B cell (primary cell): ENCODE results near the gene DACT2. TPM values are rescaled to one million over a fixed set of nuclear protein-coding genes. Genes with fewer than 3 reads are reported as not detected.

Experiments used
- ATAC-seq: fragments of 200-7000 bp; cut with Tn5 transposase; one replicate; pipeline ENCODE4 v1.10.0; 2021; ENCODE audit warnings: low read depth, mild to moderate bottlenecking, moderate number of reproducible peaks, moderate library complexity
- CTCF ChIA-PET: fragments of 350-600 bp; sonication (Branson Sonifier 250); formaldehyde crosslinking; loops from one replicate; lab custom pipeline; 2021; ENCODE audit warnings: antibody characterized with exemption, inconsistent platforms; lab: Charles Lee
- POLR2A ChIA-PET: fragments of 350-600 bp; sonication (Branson Sonifier 250); formaldehyde crosslinking; loops from one replicate; lab custom pipeline; 2021; ENCODE audit warnings: antibody characterized with exemption; lab: Charles Lee
- DNase-seq: peaks from one replicate; pipeline ENCODE4 v3.0.0; 2013
- H2AFZ ChIP-seq: 2 replicates; pipeline ENCODE4 v1.6.1; 2012; ENCODE audit warnings: mild to moderate bottlenecking, low read depth, low read length; ENCODE audit not compliant: insufficient read depth, poor library complexity, severe bottlenecking
- H3K27ac ChIP-seq, 2 donors: 1 replicate in 1 of 2; 2 replicates in 1 of 2; pipeline ENCODE4 v1.5.1; 2012 to 2013; ENCODE audit warnings: low read length in 2 of 2, mild to moderate bottlenecking in 2 of 2, moderate library complexity in 1 of 2
- H3K27me3 ChIP-seq, 4 experiments: fragments of 200-600 bp in 1 of 4; sonication (generic) in 1 of 4; replicated peaks in 1 of 4; 1 replicate in 2 of 4; 2 replicates in 2 of 4; pipeline versions ENCODE4 v1.6.1 to v1.7.0; 2013 to 2016; ENCODE audit warnings: low read length in 3 of 4, mild to moderate bottlenecking in 2 of 4, mixed read lengths in 1 of 4, moderate library complexity in 1 of 4; ENCODE audit not compliant: insufficient read depth in 4 of 4, control insufficient read depth in 3 of 4; ENCODE audit errors: control extremely low read depth in 1 of 4
- H3K36me3 ChIP-seq, 2 experiments: replicated peaks in 1 of 2; 1 replicate in 1 of 2; 2 replicates in 1 of 2; pipeline versions ENCODE4 v1.6.1 to v1.7.1; 2013; ENCODE audit warnings: low read length in 1 of 2; ENCODE audit not compliant: insufficient read depth in 2 of 2, control insufficient read depth in 1 of 2; ENCODE audit errors: control extremely low read depth in 1 of 2, extremely low read depth in 1 of 2
- H3K4me1 ChIP-seq, 2 donors: fragments of 200-600 bp in 1 of 2; sonication (generic) in 1 of 2; 1 replicate in 1 of 2; 2 replicates in 1 of 2; pipeline versions ENCODE4 v1.5.1 to v1.6.1; 2013 to 2017; ENCODE audit warnings: low read length in 2 of 2; ENCODE audit not compliant: control insufficient read depth in 2 of 2, insufficient read depth in 2 of 2
- H3K4me2 ChIP-seq: replicated peaks from 2 replicates; pipeline ENCODE3; 2012; ENCODE audit warnings: mild to moderate bottlenecking, low read depth, low read length; ENCODE audit not compliant: poor library complexity, severe bottlenecking
- H3K4me3 ChIP-seq, 5 experiments: fragments of 200-600 bp in 1 of 5; sonication (generic) in 1 of 5; 1 replicate in 3 of 5; 2 replicates in 2 of 5; pipeline versions ENCODE4 v1.5.1 to v1.7.0; 2011 to 2016; ENCODE audit warnings: low read length in 4 of 5, mild to moderate bottlenecking in 4 of 5, low read depth in 2 of 5, control low read depth in 1 of 5, moderate library complexity in 1 of 5; ENCODE audit not compliant: insufficient read depth in 1 of 5; ENCODE audit errors: control extremely low read depth in 1 of 5, extremely low read depth in 1 of 5
- H3K79me2 ChIP-seq: fragments of 200-600 bp; sonication (generic); one replicate; pipeline ENCODE4 v1.6.0; 2016; ENCODE audit warnings: low read length; ENCODE audit not compliant: control insufficient read depth, insufficient read depth
- H3K9ac ChIP-seq: fragments of 200-600 bp; sonication (generic); 2 replicates; pipeline ENCODE4 v1.6.1; 2017; ENCODE audit warnings: mild to moderate bottlenecking, low read length, moderate library complexity
- H3K9me3 ChIP-seq, 3 donors: one replicate each; pipeline versions ENCODE4 v1.6.1 to v1.7.1; 2013; ENCODE audit warnings: low read length in 2 of 3; ENCODE audit not compliant: control insufficient read depth in 2 of 3, insufficient read depth in 1 of 3; ENCODE audit errors: control extremely low read depth in 1 of 3
- H4K20me1 ChIP-seq: 2 replicates; pipeline ENCODE4 v1.6.0; 2012; ENCODE audit warnings: mild to moderate bottlenecking, low read length; ENCODE audit not compliant: insufficient read depth, control insufficient read depth, poor library complexity, severe bottlenecking
- H3K27ac Mint-ChIP-seq: one replicate; pipeline ENCODE4 v1.8.0; 2021; ENCODE audit warnings: mixed read lengths
- H3K27me3 Mint-ChIP-seq: one replicate; pipeline ENCODE4 v1.8.0; 2021; ENCODE audit warnings: mixed read lengths
- H3K4me1 Mint-ChIP-seq: one replicate; pipeline ENCODE4 v1.8.0; 2021; ENCODE audit warnings: mixed read lengths
- H3K4me3 Mint-ChIP-seq: one replicate; pipeline ENCODE4 v1.8.0; 2021; ENCODE audit warnings: mixed read lengths
- H3K9me3 Mint-ChIP-seq: one replicate; pipeline ENCODE4 v1.8.0; 2022; ENCODE audit warnings: mixed read lengths; ENCODE audit not compliant: insufficient read depth
- CTCF ChIP-seq: fragments of 200-600 bp; IDR thresholded peaks from one replicate; pipeline ENCODE4 v1.8.0; 2022; ENCODE audit warnings: antibody characterized with exemption, mild to moderate bottlenecking
- EZH2 ChIP-seq: IDR thresholded peaks from 2 replicates; pipeline ENCODE4 v1.6.1; 2012; ENCODE audit warnings: borderline replicate concordance, low read depth, mild to moderate bottlenecking, moderate library complexity, low read length; ENCODE audit not compliant: insufficient read depth, poor library complexity, severe bottlenecking
- WGBS: methylation state at CpG from one replicate; pipeline ENCODE4 v1.1.5; 2013; ENCODE audit warnings: missing lambda C conversion rate; ENCODE audit not compliant: insufficient coverage; 5-methylcytosine and 5-hydroxymethylcytosine counted together
- intact Hi-C: fragments of 100-400 bp; cut with micrococcal nuclease; formaldehyde crosslinking; loops from one replicate; pipeline ENCODE4 v1.10.0; 2022
- polyA plus RNA-seq: library from polyadenylated mRNA; depleted of rRNA; stranded (reverse); fragments of >200 nt; gene quantifications from 2 replicates; pipeline ENCODE4 v1.2.3, GENCODE V29; 2012
- total RNA-seq, 2 donors: library from RNA; stranded (reverse); fragments of 120-200 nt in 1 of 2; gene quantifications; 1 replicate in 1 of 2; 2 replicates in 1 of 2; pipeline versions ENCODE4 v1.2.3 to v1.2.4, GENCODE V29; 2013 to 2022

Gene DACT2
- total and polyA plus RNA-seq, 2 donors (not counting 1 experiment from before 2014, with no cell fraction given): not detected

- H3K4me2 ChIP-seq: no peak overlapping the region
- H3K79me2 ChIP-seq: no peaks in the 10 kb centered on the region
- Mint-ChIP-seq H3K4me1 (no peaks in the 10 kb centered on the region), H3K4me3 (no peak overlapping the region), H3K27me3 (peaks cover 22% of the 10 kb centered on the region), H3K27ac (no peak overlapping the region), H3K9me3 (no peaks in the 10 kb centered on the region)
- H3K27me3 ChIP-seq: peaks cover 0 to 5% (median 0%) of the 10 kb centered on the region in 4 experiments
- no peaks in the 10 kb centered on the region for H4K20me1 ChIP-seq
- ChIA-PET POLR2A (no interaction called here), CTCF (no interaction called here)
- no peak overlapping the region for H3K4me3 ChIP-seq
- TF ChIP-seq CTCF: no peak
- no peak for TF ChIP-seq EZH2
- no peaks in the 10 kb centered on the region for H3K4me1 ChIP-seq
- no peak overlapping the region for H2AFZ ChIP-seq
- intact Hi-C loops: no loop called here
- H3K27ac ChIP-seq: no peak overlapping the region
- ATAC-seq: no peak
- 77% methylated on average over 10 of the region's 10 CpGs for WGBS
- H3K36me3 ChIP-seq: no peaks in the 10 kb centered on the region
- peaks cover 0 to 11% (median 0%) of the 10 kb centered on the region in 3 donors for H3K9me3 ChIP-seq
- no peak overlapping the region for H3K9ac ChIP-seq
- DNase-seq: no peak
Observed at GRCh38 chr6:168314948-168315347, 4.6 kb downstream of the DACT2 start.

GRCh38 chr6:168314021-168314420, 5.6 kb downstream of the DACT2 start:
- H3K4me1 ChIP-seq: no peaks in the 10 kb centered on the region
- no peak for ATAC-seq
- DNase-seq: no peak
- H3K9ac ChIP-seq: no peak overlapping the region
- no peak overlapping the region for H2AFZ ChIP-seq
- H3K27ac ChIP-seq: no peak overlapping the region
- Mint-ChIP-seq H3K4me1 (no peaks in the 10 kb centered on the region), H3K27me3 (peaks cover 22% of the 10 kb centered on the region), H3K9me3 (no peaks in the 10 kb centered on the region), H3K4me3 (no peak overlapping the region), H3K27ac (no peak overlapping the region)
- H3K36me3 ChIP-seq: no peaks in the 10 kb centered on the region
- no peaks in the 10 kb centered on the region for H3K79me2 ChIP-seq
- no peaks in the 10 kb centered on the region for H4K20me1 ChIP-seq
- TF ChIP-seq CTCF: no peak
- TF ChIP-seq EZH2: no peak
- POLR2A ChIA-PET: no interaction called here
- intact Hi-C loops: no loop called here
- H3K27me3 ChIP-seq: peaks cover 0 to 4% (median 0%) of the 10 kb centered on the region in 4 experiments
- H3K9me3 ChIP-seq: peaks cover 0 to 15% (median 0%) of the 10 kb centered on the region in 3 donors
- H3K4me3 ChIP-seq: no peak overlapping the region
- H3K4me2 ChIP-seq: no peak overlapping the region
- WGBS: 70% methylated on average over 11 of the region's 12 CpGs
- CTCF ChIA-PET: no interaction called here
